Glutamatergic neuron (in vitro differentiated cells): Measurements from ENCODE around the gene MRPL14. TPM values are rescaled to one million over a fixed set of nuclear protein-coding genes. Genes with fewer than 3 reads are reported as not detected.
"Not testable (repeated sequence)": the region's sequence is repeated elsewhere in the genome, so short reads cannot be mapped to it uniquely, and the experiment has no call there.

Source experiments
- DNase-seq: peaks from one replicate; pipeline ENCODE4 v3.0.0; 2022
- H3K27ac Mint-ChIP-seq: one replicate; pipeline ENCODE4 v1.8.0; 2020; ENCODE audit warnings: mild to moderate bottlenecking, mixed read lengths, inconsistent platforms; ENCODE audit not compliant: unreplicated experiment
- H3K27me3 Mint-ChIP-seq: one replicate; pipeline ENCODE4 v1.8.0; 2020; ENCODE audit warnings: mild to moderate bottlenecking, moderate library complexity, mixed read lengths, inconsistent platforms; ENCODE audit not compliant: unreplicated experiment
- H3K36me3 Mint-ChIP-seq: one replicate; pipeline ENCODE4 v1.8.0; 2020; ENCODE audit warnings: mild to moderate bottlenecking, mixed read lengths, inconsistent platforms; ENCODE audit not compliant: unreplicated experiment
- H3K4me1 Mint-ChIP-seq: one replicate; pipeline ENCODE4 v1.8.0; 2020; ENCODE audit warnings: mild to moderate bottlenecking, low read depth, mixed read lengths, inconsistent platforms; ENCODE audit not compliant: unreplicated experiment
- H3K4me3 Mint-ChIP-seq: one replicate; pipeline ENCODE4 v1.8.0; 2020; ENCODE audit warnings: mild to moderate bottlenecking, mixed read lengths, inconsistent platforms; ENCODE audit not compliant: unreplicated experiment
- H3K9me3 Mint-ChIP-seq: one replicate; pipeline ENCODE4 v1.8.0; 2020; ENCODE audit warnings: mild to moderate bottlenecking, moderate library complexity, mixed read lengths, inconsistent platforms; ENCODE audit not compliant: unreplicated experiment
- total RNA-seq: library from RNA; stranded (reverse); fragmentation: NEBNext Ultra II Directional; extraction: Animal tissue kit (Norgen Biotek cat#: 25700); gene quantifications from one replicate; pipeline ENCODE4 v1.2.1, GENCODE V29; 2021; ENCODE audit not compliant: unreplicated experiment
- TF ChIP-seq, protein P1 (sequence below): fragments of 200-600 bp; sonication (generic); IDR thresholded peaks from one replicate; pipeline ENCODE4 v1.5.0; 2021; ENCODE audit not compliant: partially characterized antibody, unreplicated experiment

Gene MRPL14
- total RNA-seq, 1 donor from 2014 or later = 31.7 TPM

DNA sequence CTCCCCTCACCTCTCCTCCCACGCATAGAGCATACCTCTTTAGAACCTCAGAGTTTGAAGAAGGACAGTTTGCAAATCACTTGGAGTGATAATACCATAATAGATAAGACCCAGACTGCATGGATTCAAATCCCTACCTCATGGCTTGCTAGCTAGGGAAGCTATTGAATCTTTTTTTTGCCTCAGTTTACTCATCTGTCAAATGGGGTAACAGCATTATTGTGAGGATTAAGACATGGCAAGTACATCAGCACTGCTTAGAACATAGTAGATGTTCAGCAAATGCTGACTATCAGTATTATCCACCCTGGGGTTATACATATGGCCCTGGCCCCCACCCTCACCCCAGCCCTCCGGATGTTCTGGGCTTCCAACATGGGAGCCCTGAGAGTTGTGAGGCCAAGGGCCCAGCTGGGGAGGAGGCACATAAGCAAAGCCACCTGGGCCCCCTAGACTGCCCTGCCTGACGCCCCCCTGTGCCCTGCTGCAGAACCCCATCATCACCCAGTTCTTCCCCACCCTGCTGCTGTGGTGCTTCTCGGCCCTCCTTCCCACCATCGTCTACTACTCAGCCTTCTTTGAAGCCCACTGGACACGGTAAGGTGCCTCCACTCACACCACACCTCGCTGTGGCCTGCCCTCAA lies 22.2 kb upstream of the MRPL14 start:
- H3K4me1 Mint-ChIP-seq = no peaks in the 10 kb centered on the region
- H3K9me3 Mint-ChIP-seq = peaks cover 11% of the 10 kb centered on the region
- no peak for DNase-seq
- H3K27ac Mint-ChIP-seq = no peak overlapping the region
- peaks cover 10% of the 10 kb centered on the region for H3K36me3 Mint-ChIP-seq
- H3K27me3 Mint-ChIP-seq = peaks cover 8% of the 10 kb centered on the region
- TF ChIP-seq, protein P1, sequence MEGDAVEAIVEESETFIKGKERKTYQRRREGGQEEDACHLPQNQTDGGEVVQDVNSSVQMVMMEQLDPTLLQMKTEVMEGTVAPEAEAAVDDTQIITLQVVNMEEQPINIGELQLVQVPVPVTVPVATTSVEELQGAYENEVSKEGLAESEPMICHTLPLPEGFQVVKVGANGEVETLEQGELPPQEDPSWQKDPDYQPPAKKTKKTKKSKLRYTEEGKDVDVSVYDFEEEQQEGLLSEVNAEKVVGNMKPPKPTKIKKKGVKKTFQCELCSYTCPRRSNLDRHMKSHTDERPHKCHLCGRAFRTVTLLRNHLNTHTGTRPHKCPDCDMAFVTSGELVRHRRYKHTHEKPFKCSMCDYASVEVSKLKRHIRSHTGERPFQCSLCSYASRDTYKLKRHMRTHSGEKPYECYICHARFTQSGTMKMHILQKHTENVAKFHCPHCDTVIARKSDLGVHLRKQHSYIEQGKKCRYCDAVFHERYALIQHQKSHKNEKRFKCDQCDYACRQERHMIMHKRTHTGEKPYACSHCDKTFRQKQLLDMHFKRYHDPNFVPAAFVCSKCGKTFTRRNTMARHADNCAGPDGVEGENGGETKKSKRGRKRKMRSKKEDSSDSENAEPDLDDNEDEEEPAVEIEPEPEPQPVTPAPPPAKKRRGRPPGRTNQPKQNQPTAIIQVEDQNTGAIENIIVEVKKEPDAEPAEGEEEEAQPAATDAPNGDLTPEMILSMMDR = no peak
- no peak overlapping the region for H3K4me3 Mint-ChIP-seq

DNA sequence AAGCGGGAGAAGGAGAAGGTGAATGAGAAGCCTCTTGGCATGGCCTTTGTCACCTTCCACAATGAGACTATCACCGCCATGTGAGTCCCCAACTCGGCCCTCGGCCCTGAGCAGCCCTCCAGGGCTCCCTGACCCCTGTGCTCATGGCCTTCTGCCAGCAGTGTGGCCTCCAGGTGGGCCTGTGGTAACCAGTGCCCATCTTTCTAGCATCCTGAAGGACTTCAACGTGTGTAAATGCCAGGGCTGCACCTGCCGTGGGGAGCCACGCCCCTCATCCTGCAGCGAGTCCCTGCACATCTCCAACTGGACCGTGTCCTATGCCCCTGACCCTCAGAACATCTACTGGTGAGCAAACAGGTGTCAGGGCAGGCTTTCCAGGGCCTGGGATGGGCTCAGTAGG lies 21.1 kb upstream of the MRPL14 start:
- Mint-ChIP-seq H3K4me3 (no peak overlapping the region), H3K9me3 (peaks cover 12% of the 10 kb centered on the region), H3K36me3 (peaks cover 10% of the 10 kb centered on the region), H3K4me1 (peaks cover 7% of the 10 kb centered on the region), H3K27me3 (peaks cover 8% of the 10 kb centered on the region), H3K27ac (no peak overlapping the region)
- no peak for DNase-seq
- TF ChIP-seq, protein P1 = no peak

DNA sequence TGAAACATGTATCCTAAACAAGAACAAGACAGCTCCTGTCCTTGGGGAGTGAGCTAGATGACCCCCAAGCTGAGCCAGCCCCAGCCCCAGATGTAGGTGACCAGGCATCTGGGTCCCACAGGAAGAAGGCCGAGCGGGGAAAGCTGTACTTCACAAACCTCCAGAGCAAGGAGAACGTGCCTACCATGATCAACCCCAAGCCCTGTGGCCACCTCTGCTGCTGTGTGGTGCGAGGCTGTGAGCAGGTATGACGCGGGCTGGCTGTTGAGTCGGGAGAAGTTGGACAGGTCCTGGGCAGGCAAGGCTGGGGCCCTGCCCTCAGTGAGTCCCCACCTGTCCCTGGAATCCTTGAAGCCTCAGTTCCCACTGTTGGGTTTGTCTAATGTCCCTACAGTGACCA lies 20.0 kb upstream of the MRPL14 start:
- no peak for DNase-seq
- TF ChIP-seq, protein P1 = no peak
- peaks cover 6% of the 10 kb centered on the region for H3K27me3 Mint-ChIP-seq

DNA sequence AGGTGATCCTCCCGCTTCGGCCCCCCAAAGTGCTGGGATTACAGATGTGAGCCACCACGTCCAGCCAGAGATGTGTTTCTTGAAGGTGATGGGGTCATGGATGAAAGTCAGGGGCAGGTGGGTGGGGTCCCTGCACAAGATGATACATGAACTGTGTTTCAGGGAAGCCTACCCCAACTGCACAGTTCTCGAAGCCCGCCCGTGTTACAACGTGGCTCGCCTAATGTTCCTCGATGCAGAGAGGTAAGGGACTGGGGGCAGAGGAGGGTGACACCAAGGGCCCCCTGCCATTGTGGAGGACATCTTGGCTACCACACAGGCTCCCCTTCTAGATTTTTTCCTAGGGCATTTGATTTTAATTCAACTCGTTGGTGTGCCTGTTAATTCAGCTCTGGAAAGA lies 19.4 kb upstream of the MRPL14 start:
- Mint-ChIP-seq H3K9me3 (peaks cover 10% of the 10 kb centered on the region), H3K4me3 (no peak overlapping the region), H3K4me1 (peaks cover 7% of the 10 kb centered on the region), H3K36me3 (peaks cover 10% of the 10 kb centered on the region), H3K27me3 (peaks cover 6% of the 10 kb centered on the region), H3K27ac (no peak overlapping the region)
- TF ChIP-seq, protein P1 = no peak
- no peak for DNase-seq

More for the DNA sequence above, 20.0 kb upstream of the MRPL14 start:
- peaks cover 7% of the 10 kb centered on the region for H3K4me1 Mint-ChIP-seq
- H3K27ac Mint-ChIP-seq = no peak overlapping the region
- H3K9me3 Mint-ChIP-seq = peaks cover 10% of the 10 kb centered on the region
- H3K4me3 Mint-ChIP-seq = no peak overlapping the region
- peaks cover 10% of the 10 kb centered on the region for H3K36me3 Mint-ChIP-seq

DNA sequence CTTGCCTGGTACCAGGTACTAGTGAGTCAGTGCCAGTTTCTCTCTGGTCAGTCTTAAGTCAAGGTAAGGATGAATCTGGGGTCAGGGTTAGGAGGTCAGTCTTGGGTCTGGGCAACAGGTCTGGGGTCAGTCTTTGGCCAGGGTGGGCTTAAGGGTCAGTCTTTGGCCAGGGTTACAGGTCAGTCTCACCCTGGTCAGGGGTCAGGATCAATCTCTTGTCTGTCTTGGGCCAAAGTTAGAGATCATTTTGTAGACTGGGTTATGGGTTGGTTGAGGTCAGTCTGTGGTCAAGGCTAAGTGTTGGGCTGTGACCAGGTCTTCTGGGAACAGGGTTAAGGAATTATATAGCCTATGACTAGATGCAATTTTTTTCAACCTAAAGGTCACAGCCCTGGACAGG lies 18.6 kb upstream of the MRPL14 start:
- Mint-ChIP-seq H3K4me3 (no peak overlapping the region), H3K36me3 (peaks cover 10% of the 10 kb centered on the region), H3K27ac (no peak overlapping the region), H3K27me3 (peaks cover 8% of the 10 kb centered on the region), H3K9me3 (peaks cover 6% of the 10 kb centered on the region), H3K4me1 (peaks cover 7% of the 10 kb centered on the region)
- TF ChIP-seq, protein P1 = no peak
- no peak for DNase-seq

DNA sequence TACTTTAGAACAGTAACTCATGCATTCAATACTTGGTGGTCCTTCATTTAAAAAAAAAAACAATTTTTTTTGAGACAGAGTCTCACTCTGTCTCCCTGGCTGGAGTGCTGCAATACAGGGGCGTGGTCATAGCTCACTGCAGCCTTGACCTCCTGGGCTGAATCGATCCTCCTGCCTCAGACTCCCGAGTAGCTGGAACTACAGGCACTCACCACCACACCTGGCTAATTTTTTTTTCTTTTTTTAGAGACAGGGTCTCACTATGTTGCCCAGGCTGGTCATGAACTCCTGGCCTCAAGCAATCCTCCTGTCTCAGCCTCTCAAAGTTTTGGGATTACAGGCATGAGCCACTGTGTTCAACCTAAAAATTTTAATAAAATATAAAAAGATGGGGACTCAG lies 17.3 kb upstream of the MRPL14 start:
- not testable (repeated sequence) for DNase-seq, H3K36me3 Mint-ChIP-seq, H3K4me3 Mint-ChIP-seq, H3K27ac Mint-ChIP-seq, H3K4me1 Mint-ChIP-seq, H3K9me3 Mint-ChIP-seq
- H3K27me3 Mint-ChIP-seq = peaks cover 10% of the 10 kb centered on the region
